Epidermal melanocyte (primary cell): ENCODE data around the gene PSMC1.

Experiments
- DNase-seq: peaks from one replicate; pipeline ENCODE4 v3.0.0; 2011; ENCODE audit warnings: low spot score; ENCODE audit not compliant: insufficient read length

Gene PSMC1

DNA sequence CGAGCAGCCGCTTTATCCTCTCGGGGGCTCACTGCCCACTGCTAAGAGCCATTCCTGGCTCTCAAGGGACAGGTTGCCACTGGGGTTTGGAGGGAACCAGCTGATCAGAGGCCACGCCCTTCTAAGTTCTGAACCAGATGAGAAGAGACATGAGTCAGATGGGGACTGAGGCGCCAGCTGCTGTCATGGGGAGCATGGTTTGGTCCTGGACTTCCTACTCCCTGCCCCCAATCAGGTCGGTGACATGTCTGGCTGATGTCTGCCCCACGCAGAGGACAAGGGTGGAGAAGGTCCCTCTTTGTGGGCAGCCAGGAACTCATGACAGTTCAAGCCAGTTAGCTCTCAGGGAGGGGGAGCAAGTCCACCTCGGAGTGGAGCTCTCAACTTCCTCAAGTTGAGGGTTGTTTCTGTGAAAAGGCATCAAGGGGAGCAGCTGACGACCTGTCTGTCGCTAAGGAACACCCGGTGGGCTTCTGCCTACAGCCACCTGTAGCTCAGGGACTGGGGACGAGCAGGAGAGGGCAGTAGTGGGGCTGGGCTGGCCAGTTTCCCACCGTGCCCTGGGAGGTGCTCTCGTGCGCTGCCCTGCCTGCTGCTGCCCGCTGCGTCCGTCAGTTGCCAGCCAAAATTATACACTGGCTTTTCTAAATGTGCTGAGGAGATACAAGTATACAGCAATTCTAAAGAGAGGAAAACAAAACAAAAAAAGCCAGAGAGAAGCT, 20.5 kb downstream of the PSMC1 start:
- DNase-seq = no peak

DNA sequence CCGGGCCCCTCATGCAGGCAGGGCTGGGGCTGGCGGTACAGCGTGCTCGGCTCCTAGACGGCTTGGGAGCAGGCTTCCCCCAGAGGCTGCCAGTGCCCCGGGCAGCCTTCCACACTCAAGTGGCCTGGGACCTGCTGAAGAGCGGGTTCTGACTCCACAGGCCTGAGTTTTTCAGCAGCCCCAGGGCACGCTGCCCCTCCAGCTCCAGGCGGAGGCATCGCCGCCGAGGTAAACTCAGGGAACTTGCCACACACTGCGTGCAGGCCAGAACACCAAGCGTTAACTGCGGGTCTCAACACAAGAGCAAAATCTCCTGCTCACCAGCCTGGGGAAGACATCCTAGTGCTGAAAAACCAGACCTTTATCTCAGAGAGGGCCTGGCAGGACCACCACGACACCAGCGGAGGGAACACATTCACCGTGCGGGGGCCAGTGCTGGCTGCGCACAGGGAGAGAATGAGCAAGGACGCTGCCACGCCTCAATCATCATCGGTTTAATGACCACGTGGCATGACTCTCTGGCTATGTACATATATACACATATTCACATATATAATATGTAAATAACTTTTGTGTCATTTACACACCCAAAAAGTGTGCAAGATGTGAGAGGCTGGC, 21.3 kb downstream of the PSMC1 start:
- DNase-seq = no peak

DNA sequence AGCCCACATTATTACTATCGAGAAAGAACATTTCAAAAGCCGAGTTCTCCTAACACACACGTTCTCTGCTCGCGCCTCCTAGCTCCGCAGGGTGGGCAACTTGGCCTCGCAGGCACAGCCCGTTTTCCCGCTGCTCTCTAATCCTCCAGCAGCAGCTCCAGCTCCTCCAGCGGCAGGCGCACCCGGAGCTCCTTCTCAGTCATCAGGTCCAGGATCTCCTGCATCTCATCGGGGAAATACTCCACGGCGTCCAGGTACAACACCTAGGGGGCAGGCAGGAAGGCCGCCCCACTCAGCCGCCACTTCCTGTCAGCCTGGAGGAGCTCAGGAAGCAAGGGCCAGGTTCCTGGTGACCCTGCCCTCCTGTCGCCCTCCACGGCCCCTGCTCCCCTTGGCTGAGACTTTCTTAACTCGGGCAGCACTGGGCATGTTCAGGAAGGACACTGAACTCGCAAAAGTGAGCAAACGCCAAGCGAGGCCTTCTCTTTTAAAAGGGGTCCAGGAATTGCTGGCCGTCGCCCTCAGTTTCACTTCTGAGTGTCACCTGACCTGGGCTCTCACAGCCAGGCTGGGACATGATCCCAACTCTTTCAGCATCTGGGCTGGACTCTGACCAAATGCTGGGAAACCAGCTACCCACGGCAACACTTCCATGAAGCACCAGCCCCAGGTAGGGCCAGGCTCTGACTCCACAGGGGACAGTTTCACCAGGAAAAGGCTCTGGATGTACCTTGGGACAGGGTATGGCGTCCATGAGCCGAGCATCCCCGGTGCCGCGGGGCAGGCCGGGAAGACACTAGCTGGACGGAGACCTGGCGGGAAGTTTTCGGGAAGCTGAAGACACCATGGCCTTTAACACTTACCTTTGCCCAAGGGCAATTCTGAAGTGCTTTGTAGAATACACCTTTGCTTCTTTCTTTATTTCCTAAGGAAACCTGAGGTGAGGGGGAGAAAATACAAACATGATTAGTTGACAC, 22.1 kb downstream of the PSMC1 start:
- DNase-seq = no peak

DNA sequence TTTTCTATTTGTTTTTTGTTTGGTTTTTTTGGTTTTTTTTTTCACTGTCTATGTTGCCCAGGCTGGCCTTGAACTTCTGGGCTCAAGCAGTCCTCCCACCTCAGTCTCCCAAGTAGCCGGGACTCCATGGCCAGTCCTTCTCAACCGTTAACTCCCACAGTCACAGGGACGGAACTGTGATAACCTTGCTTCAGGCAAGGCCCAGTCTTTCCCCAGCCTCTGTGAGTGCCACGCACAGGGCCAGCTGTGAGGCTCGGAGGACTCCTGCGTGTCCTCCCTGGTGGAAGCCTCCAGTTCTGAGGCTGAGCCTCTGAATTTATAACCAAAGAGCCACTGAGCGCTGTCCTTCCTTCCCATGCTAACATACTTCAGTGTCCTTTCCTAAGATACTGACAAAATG, 23.7 kb downstream of the PSMC1 start:
- no peak for DNase-seq

DNA sequence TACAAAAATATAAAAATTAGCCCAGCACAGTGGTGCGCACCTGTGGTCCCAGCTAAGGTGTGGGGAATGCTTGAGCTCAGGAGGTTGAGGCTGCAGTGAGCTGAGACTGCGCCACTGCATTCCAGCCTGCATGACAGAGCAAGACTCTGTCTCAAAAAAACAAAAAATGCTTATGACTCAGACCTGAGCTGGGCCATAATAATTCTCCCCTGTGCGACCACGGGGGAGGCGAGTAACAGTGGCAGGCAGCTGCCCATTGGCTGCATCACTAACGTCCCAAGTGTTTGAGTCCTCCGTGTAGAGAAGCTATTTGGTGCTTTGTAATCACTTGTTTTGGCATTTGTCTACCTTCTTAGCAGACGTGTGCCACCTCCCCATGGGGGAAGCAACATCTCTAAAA, 24.9 kb downstream of the PSMC1 start:
- DNase-seq = no peak

DNA sequence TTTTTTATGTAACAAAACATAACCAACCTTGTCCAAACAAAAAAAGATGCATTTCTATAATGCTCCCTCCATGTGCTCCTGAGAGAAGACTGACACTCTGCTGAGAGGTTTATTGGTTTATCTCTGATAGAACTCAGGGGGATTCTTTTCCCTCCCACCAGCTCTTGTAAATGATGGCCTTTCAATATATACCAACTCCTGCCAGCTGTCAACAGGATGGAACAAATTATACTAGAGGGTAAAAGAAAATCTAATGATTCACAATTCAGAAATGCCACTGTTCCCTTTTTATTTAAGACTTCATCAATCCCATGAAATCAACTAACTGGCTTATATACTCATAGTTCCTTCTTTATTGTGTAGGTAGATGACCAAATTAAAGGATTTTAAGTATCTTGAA, 25.4 kb downstream of the PSMC1 start:
- no peak for DNase-seq

DNA sequence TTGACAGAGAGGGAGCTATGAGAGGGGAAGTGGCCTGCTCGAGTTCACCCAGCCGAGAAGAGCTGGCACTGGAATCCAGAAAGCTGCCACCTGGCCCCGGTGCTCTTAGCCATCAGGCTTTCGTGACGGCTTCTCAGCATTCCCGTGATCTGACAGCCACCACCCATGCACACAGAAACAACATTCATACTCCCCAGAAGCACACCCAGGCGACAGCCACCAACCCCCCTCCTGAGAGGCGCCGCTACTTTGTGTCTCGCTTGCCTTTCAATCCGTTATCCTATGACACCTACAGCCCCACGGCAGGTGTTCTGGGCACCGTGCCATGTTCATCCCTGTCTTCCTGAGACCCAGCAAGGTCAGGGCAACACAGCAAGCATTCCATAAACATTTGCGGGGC, 31.4 kb downstream of the PSMC1 start:
- no peak for DNase-seq

DNA sequence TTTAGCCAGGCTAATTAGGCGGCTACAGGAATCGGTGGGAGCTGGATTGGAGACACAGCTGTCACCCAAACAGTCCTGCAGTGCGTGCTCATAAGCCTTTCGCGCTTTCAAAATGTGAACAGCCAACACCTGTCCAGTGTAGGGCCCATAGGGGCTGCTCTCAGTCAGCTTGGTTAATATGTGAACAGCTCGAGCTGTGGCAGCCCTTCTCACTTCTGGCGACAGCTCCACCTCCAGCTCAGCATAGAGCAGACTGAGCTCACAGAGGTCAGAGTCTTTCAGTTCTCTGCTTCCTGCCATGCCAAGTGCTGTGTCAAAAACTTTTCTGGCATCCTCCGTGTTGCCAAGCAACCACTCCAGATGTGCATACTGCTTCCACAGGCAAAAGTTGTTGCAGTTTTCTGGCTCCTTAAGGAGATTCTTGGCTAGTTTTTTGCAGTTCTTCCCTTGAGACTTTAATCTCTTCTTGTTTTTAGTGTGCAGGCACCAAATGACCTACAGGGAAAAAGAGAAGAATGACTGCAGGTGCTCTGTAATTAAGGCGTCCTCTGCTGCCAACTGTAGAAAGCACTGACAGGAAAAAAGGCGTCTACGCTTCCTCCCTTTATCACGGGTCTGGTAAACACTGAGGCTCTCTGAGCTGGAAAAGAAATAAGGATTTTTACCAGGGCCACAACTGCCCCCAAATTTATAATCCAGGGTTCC, 32.5 kb downstream of the PSMC1 start:
- DNase-seq = no peak

DNA sequence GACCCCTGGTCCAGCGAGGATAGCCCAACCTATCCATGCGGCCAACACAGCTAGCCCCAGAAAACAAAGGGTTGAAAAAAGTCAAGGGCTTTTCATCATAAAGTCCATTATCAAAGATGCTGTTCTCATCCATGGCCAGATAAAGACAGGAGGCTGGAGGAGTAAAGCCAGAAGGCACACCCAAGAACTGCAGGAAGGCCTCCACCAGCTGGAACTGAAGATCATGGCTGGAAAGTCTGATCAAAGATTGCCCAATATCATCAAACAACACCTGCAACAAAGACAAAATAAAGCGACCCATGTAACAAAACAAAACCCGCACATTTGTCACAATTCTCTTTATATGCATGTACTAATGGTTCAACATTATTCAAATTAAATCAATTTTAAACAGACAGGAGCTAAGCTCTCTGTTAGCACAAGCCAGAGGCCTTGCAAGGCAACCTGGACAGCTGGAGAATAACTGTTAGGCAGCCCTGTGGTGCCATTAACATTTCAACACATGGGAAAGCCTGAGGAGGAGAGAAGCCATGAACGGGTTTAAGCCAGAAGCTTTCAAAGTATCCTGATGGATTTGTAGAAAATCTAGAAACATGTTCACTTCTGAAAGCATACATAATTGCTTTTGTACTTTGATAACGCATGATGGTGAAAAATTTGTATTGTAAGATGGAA, 34.1 kb downstream of the PSMC1 start:
- no peak for DNase-seq

DNA sequence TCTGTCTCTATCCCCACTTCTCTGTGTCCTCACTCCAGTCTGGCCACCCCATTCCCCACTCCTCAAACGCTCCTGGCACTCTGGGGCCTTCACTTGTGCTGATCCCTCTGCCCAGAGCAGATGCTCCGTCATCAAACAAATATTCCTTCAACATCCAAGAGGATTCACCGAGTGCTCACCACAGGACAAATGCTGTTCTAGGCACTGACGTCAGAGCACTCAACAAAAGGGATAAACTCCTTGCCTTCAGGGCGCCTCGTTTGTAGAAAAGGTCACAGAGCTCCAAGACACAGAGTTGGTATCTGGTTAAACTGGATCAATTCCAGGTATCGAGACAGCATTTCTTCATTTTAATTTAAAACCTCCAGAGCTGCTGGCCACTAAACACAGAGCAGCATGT, 35.3 kb downstream of the PSMC1 start:
- no peak for DNase-seq

DNA sequence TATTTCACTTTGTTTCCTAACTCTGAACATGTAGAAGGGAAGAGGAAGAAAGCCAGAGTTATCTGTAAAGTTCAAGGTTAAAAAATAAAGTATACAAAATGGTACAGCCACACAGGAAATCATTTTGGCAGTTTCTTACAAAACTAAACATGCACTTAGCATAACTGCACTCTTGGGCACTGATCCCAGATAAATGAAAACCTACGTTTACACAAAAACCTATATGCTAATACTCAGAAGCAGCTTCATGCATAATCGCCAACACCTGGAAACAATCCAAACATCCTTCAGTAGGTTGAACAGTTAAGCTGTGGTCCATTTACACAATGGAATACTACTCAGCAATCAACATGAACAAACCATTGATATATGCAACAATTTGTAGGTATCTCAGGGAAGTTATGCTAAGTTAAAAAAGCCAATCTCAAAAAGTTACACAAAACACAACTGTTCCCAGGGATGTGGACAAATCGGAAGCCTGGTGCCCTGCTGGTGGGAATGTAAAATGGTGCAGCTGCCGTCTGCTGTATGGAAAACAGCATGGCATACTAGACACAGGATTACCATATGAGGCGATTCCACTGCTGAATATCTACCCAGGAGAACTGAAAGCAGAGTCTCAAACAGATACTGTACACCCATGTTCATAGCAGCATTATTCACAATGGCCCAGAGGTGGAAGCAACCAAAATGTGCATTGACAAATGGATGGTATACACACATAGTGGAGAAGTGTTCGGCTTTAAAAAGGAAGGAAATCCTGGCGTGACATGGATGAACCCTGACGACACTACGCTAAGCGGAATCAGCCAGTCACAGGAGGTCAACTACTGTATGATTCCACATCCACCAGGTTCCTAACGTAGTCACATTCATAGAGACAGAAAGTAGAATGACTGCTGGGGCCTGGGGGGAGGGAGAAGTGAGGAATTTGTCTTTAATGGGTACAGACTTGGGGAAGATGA, 37.7 kb downstream of the PSMC1 start:
- DNase-seq = no peak

DNA sequence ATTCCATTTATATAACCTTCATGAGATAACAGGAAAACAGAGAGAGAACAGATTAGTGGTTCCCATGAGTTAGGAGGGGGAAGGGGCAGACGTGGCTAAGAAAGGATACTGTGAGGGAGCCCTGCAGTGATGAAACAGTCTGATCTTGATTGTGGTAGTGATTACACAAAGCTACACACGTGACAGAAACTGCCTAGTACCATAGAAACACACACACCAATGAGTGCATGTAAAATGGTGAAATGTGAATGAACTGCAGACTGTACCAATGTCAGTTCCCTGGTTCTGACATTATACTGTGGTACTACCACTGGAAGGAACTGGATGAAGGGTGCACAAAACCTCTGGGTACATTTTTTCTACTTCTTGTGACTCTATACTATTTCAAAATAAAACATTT, 38.5 kb downstream of the PSMC1 start:
- DNase-seq = no peak

DNA sequence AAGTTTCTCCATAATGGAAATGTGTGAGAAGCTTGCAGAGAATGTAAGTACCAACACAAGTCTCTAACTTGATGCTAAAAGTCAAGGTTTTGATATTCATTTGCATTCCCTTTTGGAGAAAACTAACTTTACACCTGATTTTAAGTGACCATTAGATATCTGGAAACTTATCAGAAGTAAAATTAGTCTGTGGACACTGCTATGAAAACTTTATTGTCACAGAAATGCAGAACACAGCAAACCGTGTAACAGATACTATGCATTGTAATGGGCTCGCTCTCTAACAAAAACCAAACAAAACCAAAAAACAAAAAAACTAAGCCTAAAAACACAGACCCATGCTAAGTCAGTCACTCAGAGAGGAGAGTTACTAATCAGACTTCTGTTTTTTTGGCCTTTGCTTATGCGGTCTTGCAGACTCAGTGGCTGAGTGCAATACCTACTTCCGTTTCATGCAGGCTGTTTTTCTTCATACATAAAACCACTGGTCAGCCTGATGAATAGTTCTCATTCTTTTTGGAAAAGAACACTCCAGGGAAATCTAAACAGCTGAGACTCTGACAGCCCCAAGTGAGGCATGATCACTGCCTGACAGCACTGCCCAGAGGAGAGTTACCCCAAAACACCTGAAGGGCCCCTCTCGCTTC, 39.6 kb downstream of the PSMC1 start:
- DNase-seq = peak; percentile 84

DNA sequence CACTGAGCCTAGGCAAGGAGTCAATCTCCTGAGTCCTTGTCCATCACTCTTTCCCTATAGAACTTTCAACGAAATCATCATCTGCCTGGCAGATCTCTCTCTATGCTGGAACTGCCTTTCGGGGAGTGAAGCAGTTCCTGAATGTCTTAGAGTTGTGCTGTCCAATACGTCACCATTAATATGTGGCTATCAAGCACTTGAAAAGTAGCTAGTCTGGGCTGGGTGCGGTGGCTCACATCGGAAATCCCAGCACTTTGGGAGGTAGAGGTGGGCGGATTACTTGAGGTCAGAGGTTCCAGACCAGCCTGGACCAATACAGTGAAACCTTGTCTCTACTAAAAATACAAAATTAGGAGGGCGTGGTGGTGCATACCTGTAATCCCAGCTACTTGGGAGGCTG, 40.3 kb downstream of the PSMC1 start:
- no peak for DNase-seq

DNA sequence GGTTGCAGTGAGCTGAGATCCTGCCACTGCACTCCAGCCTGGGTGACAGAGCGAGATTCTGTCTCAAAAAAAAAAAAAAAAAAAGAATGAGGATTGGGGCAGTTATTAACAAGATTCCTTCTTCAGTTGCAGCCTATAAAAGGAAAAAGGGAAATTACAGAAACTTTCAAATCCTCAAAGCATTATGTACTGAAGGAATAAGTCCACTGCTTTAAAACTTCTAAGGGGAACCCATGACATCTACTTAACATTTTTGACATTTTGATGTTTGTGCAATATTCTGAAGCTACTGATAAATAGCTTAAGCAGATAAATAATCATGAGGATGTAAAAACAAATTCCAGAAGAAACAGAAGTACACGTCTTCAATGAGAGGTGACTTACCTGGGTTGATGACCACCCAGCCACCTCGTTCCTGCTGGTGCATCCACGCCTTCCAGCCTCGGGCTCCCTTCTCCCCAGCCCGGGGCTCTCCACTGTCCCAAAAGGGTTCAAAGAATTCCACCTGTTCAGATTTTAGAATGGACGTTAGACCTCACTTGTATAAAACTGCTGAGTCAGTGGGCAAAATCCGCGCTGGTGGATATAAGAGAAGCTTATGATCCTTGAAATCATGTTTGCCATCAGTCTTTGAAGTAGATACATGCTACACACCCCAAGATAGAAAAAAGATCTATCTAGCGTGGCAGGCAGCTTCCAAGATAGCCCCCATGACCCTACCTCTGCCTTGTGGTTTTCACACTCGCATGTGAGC, 41.7 kb downstream of the PSMC1 start:
- no peak for DNase-seq

DNA sequence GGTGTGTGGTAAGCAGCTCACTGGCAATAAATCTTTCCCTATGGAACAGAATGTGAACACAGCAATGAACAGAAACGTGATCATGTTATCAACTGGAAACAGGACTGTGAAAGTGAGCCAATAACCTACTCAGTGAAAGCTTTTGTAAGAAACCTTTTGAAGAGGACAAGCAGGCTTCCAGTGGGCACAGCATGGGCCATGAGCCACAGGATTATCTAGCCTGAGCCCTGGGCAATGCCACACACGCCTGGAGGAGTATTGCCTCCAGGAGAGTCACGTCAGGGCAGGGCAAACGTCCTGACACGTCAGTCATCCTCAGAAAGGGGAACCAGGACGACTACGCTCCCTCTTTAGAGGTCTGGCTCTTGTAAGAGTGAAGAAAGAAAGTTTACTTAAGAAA, 43.1 kb downstream of the PSMC1 start:
- no peak for DNase-seq

DNA sequence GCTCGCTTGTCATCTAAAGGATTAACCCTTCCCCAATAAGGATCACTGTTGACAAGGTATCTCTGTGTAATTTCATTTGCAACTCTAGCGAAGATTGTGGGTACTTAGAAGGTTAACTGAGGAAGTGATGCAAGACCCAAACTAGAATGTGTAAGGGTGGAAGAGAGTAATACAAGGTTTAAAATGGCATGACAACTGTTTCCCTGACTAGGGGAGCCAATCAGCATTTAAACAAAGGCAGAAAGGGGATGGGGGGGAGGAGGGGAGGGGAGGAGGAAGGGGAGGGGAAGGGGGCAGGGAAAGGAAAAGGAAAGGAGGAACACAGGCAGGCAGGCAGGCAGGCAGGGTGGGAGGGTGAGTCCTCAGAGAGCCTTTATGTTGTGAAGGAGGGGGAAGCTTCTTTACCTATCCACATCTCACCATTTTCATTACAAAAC, 44.3 kb downstream of the PSMC1 start:
- no peak for DNase-seq

DNA sequence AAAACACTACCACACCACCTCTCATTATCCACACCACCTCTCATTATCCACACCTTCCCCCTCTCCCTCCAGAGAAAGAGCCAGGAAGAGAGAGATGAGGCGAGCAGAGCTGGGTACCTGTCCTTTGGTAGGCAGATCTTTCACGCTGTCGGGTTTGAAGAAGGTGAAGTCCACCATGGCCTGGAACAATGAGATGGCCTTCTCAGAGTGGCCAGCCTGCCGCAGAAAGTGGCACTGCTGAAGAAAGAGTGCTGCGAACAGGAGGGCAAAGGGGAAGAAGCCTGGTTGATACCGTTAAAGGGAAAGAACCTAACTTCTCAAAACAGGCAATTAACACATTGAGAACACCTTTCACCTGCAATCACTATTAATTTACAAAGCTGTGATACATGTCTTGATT, 44.8 kb downstream of the PSMC1 start:
- no peak for DNase-seq

DNA sequence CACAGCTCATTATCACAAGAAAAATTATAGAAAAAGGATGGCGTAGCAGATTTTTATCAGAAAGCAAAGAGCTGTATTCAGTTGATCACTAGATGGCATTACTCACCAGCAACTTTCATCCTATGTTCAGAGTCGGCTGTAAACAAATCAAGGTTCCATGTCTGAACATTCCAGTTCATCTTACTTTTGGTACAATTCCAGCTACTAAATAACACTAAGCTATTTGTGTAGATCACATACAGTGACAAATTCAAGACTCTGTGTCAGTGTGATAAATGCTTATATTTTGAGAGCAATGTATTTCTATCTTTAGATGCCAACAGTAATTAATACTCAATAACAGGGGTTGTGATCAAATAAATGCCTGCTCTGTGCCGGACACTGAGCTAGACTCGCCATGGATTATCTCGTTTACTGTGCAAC, 45.3 kb downstream of the PSMC1 start:
- peak; percentile 78 for DNase-seq
